H1 (cell line): ENCODE data around the gene NMU. TPM values are rescaled to one million over a fixed set of nuclear protein-coding genes. Genes with fewer than 3 reads are reported as not detected.

Source experiments
- CTCF ChIA-PET: fragments of 300-600 bp; sonication (Branson Sonifier 250); formaldehyde crosslinking; loops from one replicate; lab custom pipeline; 2021; ENCODE audit not compliant: partially characterized antibody; lab: Charles Lee
- POLR2A ChIA-PET: fragments of 300-600 bp; sonication (Branson Sonifier 250); formaldehyde crosslinking; loops from one replicate; lab custom pipeline; 2021; ENCODE audit warnings: inconsistent platforms; ENCODE audit not compliant: partially characterized antibody; lab: Charles Lee
- DNase-seq, 2 experiments: peaks; one replicate each; pipeline versions ENCODE4 v3.0.0 to v3.0.0-alpha.2; 2010 to 2022; ENCODE audit warnings: low spot score in 2 of 2, low read depth in 1 of 2, mixed read lengths in 1 of 2
- FAIRE-seq: peaks from 2 replicates; lab custom pipeline; 2011; peaks lifted over from hg19 to GRCh38; lab: Jason Lieb, UNC
- H2AFZ ChIP-seq: 2 replicates; pipeline ENCODE4 v1.8.1; 2012; ENCODE audit warnings: low read length, inconsistent platforms
- H2AK5ac ChIP-seq: 2 replicates; pipeline ENCODE4 v1.6.1; 2013; ENCODE audit warnings: low read depth, low read length
- H2BK120ac ChIP-seq: replicated peaks from 2 replicates; pipeline ENCODE3; 2013; ENCODE audit warnings: low read depth, low read length, inconsistent platforms
- H2BK12ac ChIP-seq: 2 replicates; pipeline ENCODE4 v1.6.1; 2013; ENCODE audit warnings: low read depth, low read length
- H2BK15ac ChIP-seq: 2 replicates; pipeline ENCODE4 v1.6.1; 2013; ENCODE audit warnings: low read length
- H2BK20ac ChIP-seq: 2 replicates; pipeline ENCODE4 v1.6.1; 2013; ENCODE audit warnings: low read length
- H2BK5ac ChIP-seq: 2 replicates; pipeline ENCODE4 v1.6.1; 2013; ENCODE audit warnings: low read depth, low read length
- H3K14ac ChIP-seq: 2 replicates; pipeline ENCODE4 v1.6.1; 2013; ENCODE audit warnings: inconsistent platforms; ENCODE audit not compliant: insufficient read length
- H3K18ac ChIP-seq: 2 replicates; pipeline ENCODE4 v1.6.1; 2013; ENCODE audit warnings: low read length; ENCODE audit errors: extremely low read depth
- H3K23ac ChIP-seq: 2 replicates; pipeline ENCODE4 v1.6.1; 2013; ENCODE audit warnings: inconsistent platforms; ENCODE audit not compliant: insufficient read length
- H3K23me2 ChIP-seq: 2 replicates; pipeline ENCODE4 v1.6.1; 2013; ENCODE audit warnings: low read depth, low read length
- H3K27ac ChIP-seq: 2 replicates; pipeline ENCODE4 v1.6.1; 2011; ENCODE audit warnings: low read depth, low read length, inconsistent platforms
- H3K27me3 ChIP-seq, 4 experiments: replicated peaks in 1 of 4; 1 replicate in 1 of 4; 2 replicates in 3 of 4; pipeline versions ENCODE4 v1.6.1 to v1.8.1; 2011 to 2013; ENCODE audit warnings: low read length in 3 of 4, mild to moderate bottlenecking in 3 of 4, inconsistent platforms in 2 of 4, mixed read lengths in 2 of 4, moderate library complexity in 1 of 4; ENCODE audit not compliant: control insufficient read depth in 3 of 4, insufficient read depth in 3 of 4; ENCODE audit errors: extremely low read depth in 1 of 4
- H3K36me3 ChIP-seq, 4 experiments: 2 replicates each; pipeline versions ENCODE4 v1.6.1 to v1.8.1; 2011 to 2013; ENCODE audit warnings: mild to moderate bottlenecking in 4 of 4, low read length in 3 of 4, moderate library complexity in 2 of 4, control low read depth in 1 of 4, inconsistent platforms in 1 of 4; ENCODE audit not compliant: insufficient read depth in 4 of 4, control insufficient read depth in 2 of 4
- H3K4ac ChIP-seq: replicated peaks from 2 replicates; pipeline ENCODE3; 2013; ENCODE audit warnings: low read length, low read depth, mixed read lengths, inconsistent platforms; ENCODE audit not compliant: insufficient read length
- H3K4me1 ChIP-seq, 4 experiments: replicated peaks in 1 of 4; 1 replicate in 1 of 4; 2 replicates in 3 of 4; pipeline versions ENCODE4 v1.6.1 to v1.8.1; 2011 to 2013; ENCODE audit warnings: low read length in 3 of 4, inconsistent platforms in 2 of 4, mixed read lengths in 1 of 4; ENCODE audit not compliant: insufficient read depth in 4 of 4, control insufficient read depth in 3 of 4
- H3K4me2 ChIP-seq, 2 experiments: 2 replicates each; pipeline versions ENCODE4 v1.6.1 to v1.8.1; 2011 to 2013; ENCODE audit warnings: low read depth in 2 of 2, low read length in 2 of 2, control low read depth in 1 of 2, inconsistent platforms in 1 of 2, mild to moderate bottlenecking in 1 of 2; ENCODE audit not compliant: insufficient read depth in 1 of 2
- H3K4me3 ChIP-seq, 4 experiments: fragments of 200-600, 300-600 bp in 1 of 4; sonication (generic), shearing (Covaris generic), sonication (Bioruptor Twin) in 1 of 4; 2 replicates each; pipeline versions ENCODE4 v1.5.1 to v1.8.1; 2011 to 2016; ENCODE audit warnings: low read length in 4 of 4, low read depth in 3 of 4, control low read depth in 2 of 4, inconsistent platforms in 2 of 4, mild to moderate bottlenecking in 2 of 4, mixed read lengths in 1 of 4, moderate library complexity in 1 of 4; ENCODE audit not compliant: insufficient read depth in 2 of 4; ENCODE audit errors: extremely low read depth in 1 of 4
- H3K56ac ChIP-seq: replicated peaks from 2 replicates; pipeline ENCODE3; 2013; ENCODE audit warnings: low read depth, mild to moderate bottlenecking, mixed read lengths, low read length, inconsistent platforms; ENCODE audit not compliant: insufficient read length
- H3K79me1 ChIP-seq: 2 replicates; pipeline ENCODE4 v1.6.1; 2013; ENCODE audit warnings: low read depth, low read length, control low read depth
- H3K79me2 ChIP-seq, 2 experiments: 2 replicates each; pipeline versions ENCODE4 v1.6.1 to v1.8.1; 2012 to 2013; ENCODE audit warnings: low read length in 2 of 2, mild to moderate bottlenecking in 2 of 2, inconsistent platforms in 1 of 2; ENCODE audit not compliant: insufficient read depth in 2 of 2, control insufficient read depth in 1 of 2
- H3K9ac ChIP-seq, 4 experiments: replicated peaks in 1 of 4; 1 replicate in 1 of 4; 2 replicates in 3 of 4; pipeline versions ENCODE4 v1.6.1 to v1.8.1; 2011 to 2013; ENCODE audit warnings: low read depth in 3 of 4, low read length in 3 of 4, control low read depth in 2 of 4, mild to moderate bottlenecking in 2 of 4, moderate library complexity in 2 of 4, inconsistent platforms in 1 of 4; ENCODE audit errors: extremely low read depth in 1 of 4
- H3K9me3 ChIP-seq, 2 experiments: 2 replicates each; pipeline versions ENCODE4 v1.6.1 to v1.8.1; 2012 to 2013; ENCODE audit warnings: mild to moderate bottlenecking in 2 of 2, moderate library complexity in 2 of 2, control low read depth in 1 of 2, inconsistent platforms in 1 of 2, low read depth in 1 of 2, low read length in 1 of 2, mixed read lengths in 1 of 2; ENCODE audit not compliant: insufficient read depth in 2 of 2
- H4K20me1 ChIP-seq, 2 experiments: replicated peaks in 1 of 2; 2 replicates each; pipeline versions ENCODE3 to v1.8.1; 2011 to 2013; ENCODE audit warnings: inconsistent platforms in 2 of 2, low read length in 2 of 2, mild to moderate bottlenecking in 1 of 2; ENCODE audit not compliant: insufficient read depth in 2 of 2, control insufficient read depth in 1 of 2
- H4K5ac ChIP-seq: 2 replicates; pipeline ENCODE4 v1.6.1; 2013; ENCODE audit warnings: low read length, low read depth, mixed read lengths, inconsistent platforms; ENCODE audit not compliant: insufficient read length
- H4K8ac ChIP-seq: 2 replicates; pipeline ENCODE4 v1.8.0; 2013; ENCODE audit warnings: mild to moderate bottlenecking, moderate library complexity, low read length, inconsistent platforms; ENCODE audit not compliant: insufficient read depth; ENCODE audit errors: extremely low read depth
- H4K91ac ChIP-seq: replicated peaks from 2 replicates; pipeline ENCODE3; 2013; ENCODE audit warnings: low read length, mixed read lengths, inconsistent platforms; ENCODE audit not compliant: insufficient read length
- ASH2L ChIP-seq: fragments of 200-600, 300-600 bp; sonication (generic); IDR thresholded peaks from one replicate; pipeline ENCODE4 v1.7.1; 2017; ENCODE audit warnings: low read length
- CEBPB ChIP-seq: IDR thresholded peaks from 2 replicates; pipeline ENCODE4 v1.6.1; 2012; ENCODE audit warnings: low read depth, low read length
- CHD1 ChIP-seq: IDR thresholded peaks from 2 replicates; pipeline ENCODE4 v1.6.1; 2012; ENCODE audit warnings: low read depth, low read length, improper control_type of control experiment
- CTBP2 ChIP-seq: IDR thresholded peaks from 2 replicates; pipeline ENCODE4 v1.7.0; 2011; ENCODE audit warnings: borderline replicate concordance, mild to moderate bottlenecking, moderate library complexity, mixed read lengths, low read length; ENCODE audit not compliant: insufficient read depth, insufficient read length
- EGR1 ChIP-seq: IDR thresholded peaks from 2 replicates; pipeline ENCODE4 v1.6.1; 2011; ENCODE audit warnings: low read depth, low read length, borderline replicate concordance
- JUND ChIP-seq: IDR thresholded peaks from 2 replicates; pipeline ENCODE4 v1.6.1; 2011; ENCODE audit warnings: mild to moderate bottlenecking, improper control_type of control experiment, low read length
- KDM1A ChIP-seq: fragments of 200-600, 300-600 bp; sonication (generic); IDR thresholded peaks from 2 replicates; pipeline ENCODE4 v1.7.1; 2016; ENCODE audit warnings: mild to moderate bottlenecking, low read length, borderline replicate concordance
- KDM5A ChIP-seq: fragments of 200-600 bp; IDR thresholded peaks from 2 replicates; pipeline ENCODE4 v1.7.1; 2012; ENCODE audit warnings: mild to moderate bottlenecking, low read length, inconsistent platforms, mixed read lengths
- POLR2A ChIP-seq, 2 experiments: IDR thresholded peaks; 1 replicate in 1 of 2; 2 replicates in 1 of 2; pipeline ENCODE4 v1.6.1; 2011; ENCODE audit warnings: low read depth in 2 of 2, low read length in 2 of 2, mild to moderate bottlenecking in 2 of 2; ENCODE audit errors: control extremely low read depth in 1 of 2
- POLR2AphosphoS5 ChIP-seq: IDR thresholded peaks from 2 replicates; pipeline ENCODE4 v1.6.1; 2011; ENCODE audit warnings: low read depth, low read length
- POU5F1 ChIP-seq: IDR thresholded peaks from 2 replicates; pipeline ENCODE4 v1.6.1; 2011; ENCODE audit warnings: low read depth, mild to moderate bottlenecking, low read length, moderate library complexity
- RNF2 ChIP-seq: fragments of 200-900, 300-1000 bp; sonication (generic); IDR thresholded peaks from 2 replicates; pipeline ENCODE4 v1.7.1; 2016; ENCODE audit warnings: borderline replicate concordance, low read depth, mild to moderate bottlenecking, antibody characterized with exemption, low read length; ENCODE audit not compliant: poor library complexity, severe bottlenecking; ENCODE audit errors: missing control alignments
- SRF ChIP-seq: IDR thresholded peaks from 2 replicates; pipeline ENCODE4 v1.6.1; 2011; ENCODE audit warnings: mild to moderate bottlenecking, low read depth, low read length, moderate library complexity
- SUZ12 ChIP-seq: fragments of 200-600 bp; sonication (generic); IDR thresholded peaks from 2 replicates; pipeline ENCODE4 v1.6.1; 2012; ENCODE audit warnings: mild to moderate bottlenecking, inconsistent platforms, low read length, moderate library complexity, mixed read lengths
- YY1 ChIP-seq: IDR thresholded peaks from 2 replicates; pipeline ENCODE4 v1.6.1; 2011; ENCODE audit warnings: low read depth, mild to moderate bottlenecking, low read length
- WGBS, 2 experiments: shearing (Covaris generic) in 1 of 2; methylation state at CpG; one replicate each; pipeline versions ENCODE4 v1.1.6 to v1.1.7; 2013 to 2015; ENCODE audit warnings: low lambda C conversion rate in 2 of 2, mixed read lengths in 2 of 2, inconsistent platforms in 1 of 2, low coverage in 1 of 2, missing lambda C conversion rate in 1 of 2; ENCODE audit not compliant: insufficient replicate concordance in 2 of 2, insufficient coverage in 1 of 2, insufficient read length in 1 of 2; ENCODE audit errors: extremely low coverage in 1 of 2, missing lambda C conversion rate in 1 of 2; 5-methylcytosine and 5-hydroxymethylcytosine counted together
- polyA plus RNA-seq, 7 experiments: library from polyadenylated mRNA; depleted of rRNA in 3 of 7; stranded (reverse) in 5 of 7; unstranded in 2 of 7; fragments of >200 nt in 5 of 7; fragments of 200-250 nt in 2 of 7; gene quantifications; 1 replicate in 5 of 7; 2 replicates in 1 of 7; 4 replicates in 1 of 7; pipeline versions ENCODE4 v1.2.1 to v1.2.3, GENCODE V29; 2011 to 2013; ENCODE audit warnings: missing spikeins in 2 of 7, mixed read lengths in 2 of 7
- total RNA-seq: library from RNA; stranded (reverse); fragmentation: NEBNext Ultra II Directional; extraction: Animal tissue kit (Norgen Biotek cat#: 25700); gene quantifications from 2 replicates; pipeline ENCODE4 v1.2.1, GENCODE V29; 2021
- TF ChIP-seq, protein P1 (sequence below): IDR thresholded peaks from 2 replicates; pipeline ENCODE4 v1.6.1; 2012; ENCODE audit warnings: inconsistent platforms

The NMU gene
- total and polyA plus RNA-seq, 2 of the 8 experiments (the other 6 are each of a cell fraction or from before 2014, with no cell fraction given): 30.5 to 50.4 TPM

DNA sequence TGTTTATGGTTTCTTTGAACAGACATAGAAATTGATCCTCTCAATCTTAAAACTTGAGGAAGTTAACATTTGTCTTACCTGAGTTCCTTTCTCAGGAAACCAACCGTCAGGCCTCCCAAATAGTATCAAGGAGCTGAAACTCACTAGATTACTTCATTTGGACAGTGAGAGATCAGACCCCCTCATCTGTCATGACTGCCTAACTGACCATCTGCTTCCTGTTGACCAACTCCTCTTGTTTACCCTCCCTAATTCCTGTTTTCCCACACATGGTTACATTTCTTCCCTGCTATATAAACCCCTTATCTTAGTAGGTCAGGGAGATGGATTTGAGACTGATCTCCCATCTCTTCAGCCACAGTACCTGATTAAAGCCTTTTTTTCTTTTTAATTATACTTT is 46.2 kb upstream of the NMU start:
- no peaks in the 10 kb centered on the region for H3K79me2 ChIP-seq
- H3K9me3 ChIP-seq: no peaks in the 10 kb centered on the region
- ChIA-PET CTCF (no interaction called here), POLR2A (no interaction called here)
- H2BK5ac ChIP-seq: no peak overlapping the region
- no peak overlapping the region for H2BK12ac ChIP-seq
- no peak overlapping the region for H3K4me2 ChIP-seq
- no peaks in the 10 kb centered on the region for H3K23me2 ChIP-seq
- no peak overlapping the region for H3K4ac ChIP-seq
- peaks cover 0 to 2% (median 0%) of the 10 kb centered on the region in 4 experiments; a peak in 2 of 7 replicates for H3K4me1 ChIP-seq
- H3K4me3 ChIP-seq: no peak overlapping the region
- no peak overlapping the region for H3K27ac ChIP-seq
- FAIRE-seq (no peak), DNase-seq (no peak)
- WGBS, 2 experiments: 92% methylated on average over 1 of the region's 1 CpG; no CpG with 5 or more reads in 1 of the 2 experiments
- H3K23ac ChIP-seq: no peak overlapping the region
- H3K18ac ChIP-seq: no peak overlapping the region
- H3K36me3 ChIP-seq: no peaks in the 10 kb centered on the region
- H4K20me1 ChIP-seq: no peaks in the 10 kb centered on the region
- H3K14ac ChIP-seq: no peak overlapping the region
- no peak overlapping the region for H2BK20ac ChIP-seq
- no peak overlapping the region for H2AK5ac ChIP-seq
- H2AFZ ChIP-seq: no peak overlapping the region
- H3K9ac ChIP-seq: no peak overlapping the region
- H4K91ac ChIP-seq: no peak overlapping the region
- H4K8ac ChIP-seq: no peak overlapping the region
- no peak overlapping the region for H4K5ac ChIP-seq
- no peak overlapping the region for H3K56ac ChIP-seq
- H3K79me1 ChIP-seq: no peaks in the 10 kb centered on the region
- H3K27me3 ChIP-seq: no peaks in the 10 kb centered on the region
- H2BK120ac ChIP-seq: no peak overlapping the region
- H2BK15ac ChIP-seq: no peak overlapping the region
- no peak for TF ChIP-seq CEBPB
- TF ChIP-seq POLR2AphosphoS5: no peak
- TF ChIP-seq EGR1: no peak
- no peak for TF ChIP-seq POU5F1
- no peak for TF ChIP-seq SRF
- TF ChIP-seq RNF2: no peak
- no peak for TF ChIP-seq POLR2A (IDR thresholded peaks at IDR 0.05; ENCODE audit: control extremely low read depth in 1 of 2, low read depth in 2 of 2, low read length in 2 of 2)
- no peak for TF ChIP-seq KDM1A
- no peak for TF ChIP-seq ASH2L
- TF ChIP-seq CHD1: no peak
- no peak for TF ChIP-seq CTBP2
- TF ChIP-seq, protein P1, sequence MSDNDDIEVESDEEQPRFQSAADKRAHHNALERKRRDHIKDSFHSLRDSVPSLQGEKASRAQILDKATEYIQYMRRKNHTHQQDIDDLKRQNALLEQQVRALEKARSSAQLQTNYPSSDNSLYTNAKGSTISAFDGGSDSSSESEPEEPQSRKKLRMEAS: no peak
- no peak for TF ChIP-seq JUND
- no peak for TF ChIP-seq SUZ12
- TF ChIP-seq YY1: no peak
- TF ChIP-seq KDM5A: no peak
